K562 (cell line): Measurements from ENCODE around the gene GPR15LG. TPM values are rescaled to one million over a fixed set of nuclear protein-coding genes. Genes with fewer than 3 reads are reported as not detected.

Source experiments
- ATAC-seq: fragments of 200-7000 bp; cut with Tn5 transposase; 3 replicates; pipeline ENCODE4 v1.9.1; 2020; ENCODE audit warnings: moderate library complexity
- BruUV-seq: library from RNA; stranded (reverse); fragments of 400-500 nt; replicated peaks from 2 replicates; lab custom pipeline; 2021; lab: Mats Ljungman, UMichigan
- CTCF ChIA-PET: fragments of 300-600 bp; formaldehyde crosslinking; extraction: SDS; loops from one replicate; lab custom pipeline; 2021; ENCODE audit warnings: low intra/inter-chr PET ratio; lab: Yijun Ruan, JAX
- POLR2A ChIA-PET: fragments of 300-600, 350-650 bp; sonication (Branson Sonifier 250); formaldehyde crosslinking; extraction: SDS; loops from one replicate; lab custom pipeline; 2021; ENCODE audit warnings: antibody characterized with exemption, inconsistent platforms; lab: Yijun Ruan, JAX
- DNase-seq, 4 experiments: peaks; one replicate each; pipeline versions ENCODE4 v3.0.0 to v3.0.0-alpha.2; 2011 to 2018; ENCODE audit warnings: low spot score in 3 of 4, mixed read lengths in 3 of 4; ENCODE audit errors: extremely low read depth in 1 of 4
- FAIRE-seq: peaks from 2 replicates; lab custom pipeline; 2011; peaks lifted over from hg19 to GRCh38; lab: Jason Lieb, UNC
- H2AFZ ChIP-seq: 2 replicates; pipeline ENCODE4 v1.6.0; 2011; ENCODE audit warnings: low read depth, low read length, control low read depth, inconsistent platforms
- H3K27ac ChIP-seq: fragments of 200-600 bp; 3 replicates; pipeline ENCODE4 v1.8.0; 2011; ENCODE audit warnings: low read depth, mild to moderate bottlenecking, control low read depth, inconsistent platforms, low read length, moderate library complexity, mixed read lengths; ENCODE audit errors: extremely low read depth
- H3K27me3 ChIP-seq, 2 experiments: fragments of 300-600 bp in 1 of 2; 2 replicates in 1 of 2; 3 replicates in 1 of 2; pipeline versions ENCODE4 v1.6.0 to v1.8.0; 2011; ENCODE audit warnings: inconsistent platforms in 2 of 2, low read length in 2 of 2, mild to moderate bottlenecking in 1 of 2, mixed read lengths in 1 of 2, moderate library complexity in 1 of 2; ENCODE audit not compliant: control insufficient read depth in 2 of 2, insufficient read depth in 2 of 2
- H3K36me3 ChIP-seq: fragments of 300-600 bp; 3 replicates; pipeline ENCODE4 v1.8.0; 2011; ENCODE audit warnings: mild to moderate bottlenecking, low read length, inconsistent platforms; ENCODE audit not compliant: control insufficient read depth, insufficient read depth
- H3K4me1 ChIP-seq, 2 experiments: fragments of 200-600 bp in 1 of 2; replicated peaks in 1 of 2; 2 replicates in 1 of 2; 3 replicates in 1 of 2; pipeline versions ENCODE4 v1.5.1 to v1.8.0; 2011; ENCODE audit warnings: inconsistent platforms in 2 of 2, low read length in 2 of 2, mild to moderate bottlenecking in 1 of 2, mixed read lengths in 1 of 2, moderate library complexity in 1 of 2; ENCODE audit not compliant: control insufficient read depth in 2 of 2, insufficient read depth in 2 of 2
- H3K4me2 ChIP-seq: 2 replicates; pipeline ENCODE4 v1.6.1; 2011; ENCODE audit warnings: low read length, control low read depth, inconsistent platforms, mixed read lengths; ENCODE audit not compliant: insufficient read depth
- H3K4me3 ChIP-seq: fragments of 200-600 bp; sonication (generic), shearing (Covaris generic); 2 replicates; pipeline ENCODE4 v1.5.1; 2016; ENCODE audit warnings: control low read depth, inconsistent platforms
- H3K79me2 ChIP-seq: fragments of 200-600 bp; 3 replicates; pipeline ENCODE4 v1.8.0; 2011; ENCODE audit warnings: low read length, inconsistent platforms; ENCODE audit not compliant: control insufficient read depth, insufficient read depth
- H3K9ac ChIP-seq, 2 experiments: 2 replicates each; pipeline versions ENCODE4 v1.6.0 to v1.6.1; 2011; ENCODE audit warnings: low read depth in 2 of 2, low read length in 2 of 2, control low read depth in 1 of 2, inconsistent platforms in 1 of 2, mild to moderate bottlenecking in 1 of 2, mixed read lengths in 1 of 2; ENCODE audit not compliant: insufficient read depth in 1 of 2
- H3K9me1 ChIP-seq: one replicate; pipeline ENCODE4 v1.6.0; 2011; ENCODE audit warnings: inconsistent platforms, mild to moderate bottlenecking, low read length, moderate library complexity; ENCODE audit not compliant: control insufficient read depth, insufficient read depth
- H3K9me3 ChIP-seq: replicated peaks from 2 replicates; pipeline ENCODE4 v1.5.1; 2011; ENCODE audit warnings: low read depth, low read length, inconsistent platforms; ENCODE audit not compliant: control insufficient read depth, insufficient read depth
- H4K20me1 ChIP-seq: replicated peaks from 2 replicates; pipeline ENCODE4 v1.6.1; 2011; ENCODE audit warnings: low read length, inconsistent platforms, mixed read lengths; ENCODE audit not compliant: control insufficient read depth, insufficient read depth
- ARID1B ChIP-seq: fragments of 450-650 bp; IDR thresholded peaks from 2 replicates; pipeline ENCODE4 v1.6.1; 2016; ENCODE audit warnings: antibody characterized with exemption, mild to moderate bottlenecking, inconsistent platforms
- BHLHE40 ChIP-seq: IDR thresholded peaks from 2 replicates; pipeline ENCODE4 v1.6.1; 2011; ENCODE audit warnings: low read length, improper control_type of control experiment
- CBFA2T2 ChIP-seq: fragments of 450-650 bp; conservative IDR thresholded peaks from 2 replicates; pipeline ENCODE4 v1.6.1; 2017; ENCODE audit warnings: mild to moderate bottlenecking
- CBFA2T3 ChIP-seq: fragments of 450-650 bp; IDR thresholded peaks from 2 replicates; pipeline ENCODE4 v1.6.1; 2017
- CTBP1 ChIP-seq: fragments of 450-650 bp; IDR thresholded peaks from 2 replicates; pipeline ENCODE4 v1.6.1; 2016; ENCODE audit warnings: borderline replicate concordance
- CXXC5 ChIP-seq: fragments of 250-450 bp; sonication (Bioruptor Pico); IDR thresholded peaks from 2 replicates; pipeline ENCODE4 v1.8.0; 2022; ENCODE audit warnings: inconsistent platforms, mild to moderate bottlenecking, moderate library complexity
- EP300 ChIP-seq: IDR thresholded peaks from 2 replicates; pipeline ENCODE4 v1.6.1; 2012; ENCODE audit warnings: low read length, improper control_type of control experiment
- ESRRA ChIP-seq: fragments of 450-650 bp; IDR thresholded peaks from 2 replicates; pipeline ENCODE4 v1.6.1; 2014; ENCODE audit warnings: low read depth, mild to moderate bottlenecking, moderate library complexity, borderline replicate concordance
- HIVEP1 ChIP-seq: fragments of 250-450 bp; sonication (Bioruptor Pico); IDR thresholded peaks from 2 replicates; pipeline ENCODE4 v1.4.0; 2020; ENCODE audit warnings: mild to moderate bottlenecking
- ILK ChIP-seq: fragments of 450-650 bp; IDR thresholded peaks from 2 replicates; pipeline ENCODE4 v1.6.1; 2016; ENCODE audit warnings: missing genetic modification characterization, low read depth, mild to moderate bottlenecking, missing compliant biosample characterization, moderate library complexity, borderline replicate concordance
- MITF ChIP-seq: IDR thresholded peaks from 2 replicates; pipeline ENCODE4 v1.6.1; 2014; ENCODE audit warnings: antibody characterized with exemption
- MTA2 ChIP-seq: fragments of 450-650 bp; IDR thresholded peaks from 2 replicates; pipeline ENCODE4 v1.6.1; 2016; ENCODE audit warnings: low read depth
- SMAD1 ChIP-seq: fragments of 150-350 bp; IDR thresholded peaks from 2 replicates; pipeline ENCODE4 v1.6.1; 2014; ENCODE audit warnings: low read length, low read depth; ENCODE audit not compliant: partially characterized antibody
- SOX6 ChIP-seq: fragments of 450-650 bp; IDR thresholded peaks from 2 replicates; pipeline ENCODE4 v1.6.1; 2014; ENCODE audit warnings: mild to moderate bottlenecking
- TAL1 ChIP-seq: fragments of 450-650 bp; IDR thresholded peaks from 2 replicates; pipeline ENCODE4 v1.6.1; 2016; ENCODE audit warnings: mild to moderate bottlenecking
- TCF3 ChIP-seq: sonication (generic); formaldehyde crosslinking; IDR thresholded peaks from 2 replicates; pipeline ENCODE4 v1.4.0; 2020; ENCODE audit warnings: mild to moderate bottlenecking, missing genetic modification reagents
- ZFX ChIP-seq: sonication (generic); formaldehyde crosslinking; IDR thresholded peaks from 2 replicates; pipeline ENCODE4 v1.8.0; 2022; ENCODE audit warnings: mild to moderate bottlenecking, missing genetic modification reagents, moderate library complexity
- ZNF76 ChIP-seq: fragments of 250-450 bp; sonication (Bioruptor Pico); IDR thresholded peaks from 2 replicates; pipeline ENCODE4 v1.4.0; 2020; ENCODE audit warnings: mild to moderate bottlenecking, moderate library complexity, borderline replicate concordance
- WGBS: fragments of 100-300 bp; shearing (Covaris generic); methylation state at CpG from one replicate; pipeline ENCODE4 v1.1.6; 2016; ENCODE audit warnings: low coverage, mixed read lengths; ENCODE audit not compliant: insufficient coverage; ENCODE audit errors: missing lambda C conversion rate; 5-methylcytosine and 5-hydroxymethylcytosine counted together
- in situ Hi-C: fragments of 300-500 bp; cut with MboI; formaldehyde crosslinking; loops from 4 replicates; pipeline ENCODE4 v1.15.0; 2018; ENCODE audit warnings: inconsistent platforms, mixed read lengths
- intact Hi-C: fragments of 100-400 bp; cut with micrococcal nuclease; formaldehyde crosslinking; loops from 2 replicates; pipeline ENCODE4 v1.14.2; 2022
- polyA plus RNA-seq, 8 experiments: library from polyadenylated mRNA; depleted of rRNA in 4 of 8; stranded (reverse) in 5 of 8; unstranded in 3 of 8; fragments of >200 nt; fragmentation: Nextera tagmentation in 2 of 8; fragmentation: Illumina TruSeq in 1 of 8; extraction: Ambion mirVana in 2 of 8; extraction: Trizol in 1 of 8; gene quantifications; 2 replicates each; pipeline versions ENCODE4 v1.2.1 to v1.2.3, GENCODE V29; 2011 to 2014; ENCODE audit warnings: inconsistent platforms in 1 of 8, missing spikeins in 1 of 8
- total RNA-seq, 7 experiments: library from RNA; depleted of rRNA in 6 of 7; stranded (reverse); fragments of >200 nt in 6 of 7; fragmentation: Illumina TruSeq in 2 of 7; extraction: Trizol in 2 of 7; gene quantifications; 2 replicates each; pipeline versions ENCODE4 v1.2.1 to v1.2.3, GENCODE V29; 2011 to 2021; ENCODE audit warnings: low replicate concordance in 1 of 7
- TF ChIP-seq, protein P1 (sequence below): fragments of 450-650 bp; formaldehyde crosslinking; IDR thresholded peaks from 2 replicates; pipeline ENCODE4 v1.4.0; 2020; ENCODE audit warnings: mild to moderate bottlenecking, moderate library complexity
- TF ChIP-seq, protein P2 (sequence below): fragments of 200-800 bp; sonication (Bioruptor generic); IDR thresholded peaks from 2 replicates; pipeline ENCODE4 v1.6.1; 2017; ENCODE audit warnings: missing genetic modification characterization, missing compliant biosample characterization

Gene GPR15LG
- total and polyA plus RNA-seq, 9 of the 15 experiments (the other 6 are each of a cell fraction or from before 2014, with no cell fraction given) = 0.51 TPM; not detected in 8

DNA sequence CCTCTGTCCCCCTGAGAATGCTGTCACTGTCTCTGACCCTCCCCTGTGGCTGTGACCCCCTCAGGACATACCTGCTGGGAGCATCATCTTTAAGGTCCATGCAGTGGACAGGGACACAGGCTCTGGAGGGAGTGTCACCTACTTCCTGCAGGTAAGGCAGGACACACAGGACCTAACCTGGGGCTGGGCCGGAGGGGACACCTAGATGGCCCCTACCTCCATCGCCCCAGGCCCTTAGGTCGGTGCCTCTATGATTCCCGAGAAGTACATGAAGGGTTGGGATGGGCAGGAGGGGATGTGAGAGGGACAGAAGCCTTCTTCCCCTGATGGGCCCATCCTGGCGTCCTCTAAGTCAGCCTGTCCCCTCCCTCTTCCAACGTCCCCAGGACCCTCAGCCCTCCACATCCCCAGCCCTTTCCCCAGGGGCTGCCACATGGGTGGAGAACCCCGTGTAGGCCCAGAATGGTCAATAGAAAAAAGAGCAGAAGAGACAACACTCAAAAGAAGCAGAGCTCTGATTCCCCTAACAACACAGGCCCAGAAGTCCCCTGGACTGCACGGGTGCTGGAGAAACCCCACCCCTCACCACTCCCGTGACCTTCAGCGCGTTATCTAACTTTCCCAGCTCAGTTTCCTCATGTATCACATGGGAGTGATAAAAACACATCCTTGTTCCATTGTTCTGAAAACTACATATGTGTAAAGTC lies 27.1 kb downstream of the GPR15LG start:
- CTCF ChIA-PET = no interaction called here
- no TSS peak for BruUV-seq

More for the DNA sequence above, 27.1 kb downstream of the GPR15LG start:
- Histone ChIP-seq H3K36me3 (no peaks in the 10 kb centered on the region), H3K79me2 (no peaks in the 10 kb centered on the region), H3K9me3 (no peaks in the 10 kb centered on the region), H4K20me1 (no peaks in the 10 kb centered on the region), H3K27me3 (peaks cover 13 to 33% of the 10 kb centered on the region in 2 experiments), H2AFZ (peak overlapping the region; percentile 18; the same call in 1 of the 2 replicates)
- POLR2A ChIA-PET = interaction anchor here (0.7 to 2.1 kb wide), 4 partner anchors 11 to 61 kb away, joined by 3 to 5 read pairs (median 3); partner anchors contain the start of gene GHITM
- intact Hi-C loops = no loop called here
- peak; percentile 46 for ATAC-seq
- WGBS = 13% methylated on average over 10 of the region's 11 CpGs
- TF ChIP-seq SOX6 (peak; percentile 86), MITF (peak; percentile 67), MTA2 (peak; percentile 39; the same call in 1 of the 2 replicates), BHLHE40 (peak; percentile 93), ZNF76 (CRISPR knock-in tag) (no peak), SMAD1 (no peak), ARID1B (peak; percentile 64), CXXC5 (CRISPR knock-in tag) (peak; percentile 58), CBFA2T3 (peak; percentile 69), ESRRA (peak; percentile 81), TCF3 (peak; percentile 60; the same call in 1 of the 2 replicates), HIVEP1 (no peak), CTBP1 (peak; percentile 31; the same call in 1 of the 2 replicates), ZFX (CRISPR knock-in tag) (peak; percentile 34; the same call in 1 of the 2 replicates), CBFA2T2 (peak; percentile 43; the same call in 1 of the 2 replicates), EP300 (peak; percentile 34; the same call in 1 of the 2 replicates), TAL1 (peak; percentile 53; the same call in 1 of the 2 replicates), ILK (tag) (no peak)
- TF ChIP-seq, protein P1, sequence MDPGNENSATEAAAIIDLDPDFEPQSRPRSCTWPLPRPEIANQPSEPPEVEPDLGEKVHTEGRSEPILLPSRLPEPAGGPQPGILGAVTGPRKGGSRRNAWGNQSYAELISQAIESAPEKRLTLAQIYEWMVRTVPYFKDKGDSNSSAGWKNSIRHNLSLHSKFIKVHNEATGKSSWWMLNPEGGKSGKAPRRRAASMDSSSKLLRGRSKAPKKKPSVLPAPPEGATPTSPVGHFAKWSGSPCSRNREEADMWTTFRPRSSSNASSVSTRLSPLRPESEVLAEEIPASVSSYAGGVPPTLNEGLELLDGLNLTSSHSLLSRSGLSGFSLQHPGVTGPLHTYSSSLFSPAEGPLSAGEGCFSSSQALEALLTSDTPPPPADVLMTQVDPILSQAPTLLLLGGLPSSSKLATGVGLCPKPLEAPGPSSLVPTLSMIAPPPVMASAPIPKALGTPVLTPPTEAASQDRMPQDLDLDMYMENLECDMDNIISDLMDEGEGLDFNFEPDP = no peak
- TF ChIP-seq, protein P2, sequence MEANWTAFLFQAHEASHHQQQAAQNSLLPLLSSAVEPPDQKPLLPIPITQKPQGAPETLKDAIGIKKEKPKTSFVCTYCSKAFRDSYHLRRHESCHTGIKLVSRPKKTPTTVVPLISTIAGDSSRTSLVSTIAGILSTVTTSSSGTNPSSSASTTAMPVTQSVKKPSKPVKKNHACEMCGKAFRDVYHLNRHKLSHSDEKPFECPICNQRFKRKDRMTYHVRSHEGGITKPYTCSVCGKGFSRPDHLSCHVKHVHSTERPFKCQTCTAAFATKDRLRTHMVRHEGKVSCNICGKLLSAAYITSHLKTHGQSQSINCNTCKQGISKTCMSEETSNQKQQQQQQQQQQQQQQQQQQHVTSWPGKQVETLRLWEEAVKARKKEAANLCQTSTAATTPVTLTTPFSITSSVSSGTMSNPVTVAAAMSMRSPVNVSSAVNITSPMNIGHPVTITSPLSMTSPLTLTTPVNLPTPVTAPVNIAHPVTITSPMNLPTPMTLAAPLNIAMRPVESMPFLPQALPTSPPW (CRISPR knock-in tag) = peak; percentile 42; the same call in 1 of the 2 replicates
- TF ChIP-seq, all 486 proteins: peak for 15
- FAIRE-seq (no peak), DNase-seq (peak; percentile 33 to 74 (median 48))
- Histone ChIP-seq H3K9me1 (no peaks in the 10 kb centered on the region), H3K4me1 (peaks cover 13 to 15% of the 10 kb centered on the region in 2 experiments; a peak in 4 of 5 replicates), H3K27ac (no peak overlapping the region), H3K4me3 (no peak overlapping the region), H3K4me2 (no peak overlapping the region; the same call in 1 of the 2 replicates), H3K9ac (peak overlapping the region in 1 of 2 experiments; percentile 58; a peak in 1 of 4 replicates)
- in situ Hi-C loops = no loop called here
